GM19452 (cell line): ENCODE data around the gene GALNT2.

Experiments
- ATAC-seq: cut with Tn5 transposase; IDR thresholded peaks from one replicate; pipeline ENCODE4 v1.9.1; 2021; ENCODE audit not compliant: unreplicated experiment

GALNT2 gene

DNA sequence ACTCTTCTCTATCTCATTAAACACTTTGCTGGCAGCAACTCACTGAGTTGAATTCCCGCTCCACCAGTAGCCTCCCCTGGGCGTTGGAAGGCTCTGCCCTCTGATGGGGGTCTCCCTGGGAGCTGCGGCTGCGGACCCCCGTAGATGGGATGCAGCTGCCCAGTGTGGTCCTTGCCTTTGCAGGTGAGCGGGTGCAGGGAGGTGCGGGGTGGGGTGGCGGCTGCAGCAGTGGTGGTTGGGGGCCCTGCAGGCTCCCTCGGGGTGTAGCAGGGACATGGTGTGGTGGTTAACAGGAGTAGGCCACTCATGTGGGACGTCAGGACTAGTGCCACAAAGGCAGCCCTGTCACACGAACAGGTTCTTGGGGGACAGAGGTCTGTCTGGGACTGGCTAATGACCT is 42.0 kb downstream of the GALNT2 start:
- no peak for ATAC-seq

DNA sequence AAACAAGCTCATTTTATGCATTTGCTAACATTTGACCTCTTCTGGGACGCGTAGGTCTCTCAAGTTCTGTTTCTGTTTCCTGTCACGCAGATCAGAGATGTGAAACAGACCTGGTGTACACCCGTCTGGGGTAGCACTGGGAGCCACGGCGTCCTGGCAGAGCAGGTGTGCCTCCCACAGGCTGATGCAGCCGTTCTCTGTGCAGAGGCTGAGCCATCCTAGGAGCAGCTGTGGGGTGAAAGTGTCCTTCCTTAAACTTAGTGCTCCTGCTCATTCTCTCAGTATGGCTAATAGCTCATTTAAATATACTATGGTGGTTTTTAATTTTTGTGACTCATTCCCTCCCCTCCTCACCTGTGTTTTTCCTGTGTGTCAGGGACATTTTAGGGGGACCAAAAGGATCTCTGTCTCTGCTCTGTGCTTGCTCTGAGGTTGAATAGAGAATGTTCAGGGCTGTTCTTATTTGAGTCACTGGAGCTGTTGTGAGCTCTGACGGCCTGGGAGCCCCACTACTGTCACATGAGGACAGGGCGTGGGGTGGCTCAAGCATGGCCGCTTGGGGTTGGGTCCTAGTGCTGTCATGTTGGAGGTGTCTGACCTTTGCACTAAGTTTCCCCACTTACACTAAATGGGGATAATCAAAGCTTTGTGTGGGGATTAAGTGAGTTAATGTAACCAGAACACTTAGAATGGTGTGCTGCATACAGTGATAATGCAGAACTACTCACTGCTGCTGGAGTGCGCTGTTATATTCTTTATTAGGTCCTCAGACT is 43.0 kb downstream of the GALNT2 start:
- peak; percentile 87 for ATAC-seq

DNA sequence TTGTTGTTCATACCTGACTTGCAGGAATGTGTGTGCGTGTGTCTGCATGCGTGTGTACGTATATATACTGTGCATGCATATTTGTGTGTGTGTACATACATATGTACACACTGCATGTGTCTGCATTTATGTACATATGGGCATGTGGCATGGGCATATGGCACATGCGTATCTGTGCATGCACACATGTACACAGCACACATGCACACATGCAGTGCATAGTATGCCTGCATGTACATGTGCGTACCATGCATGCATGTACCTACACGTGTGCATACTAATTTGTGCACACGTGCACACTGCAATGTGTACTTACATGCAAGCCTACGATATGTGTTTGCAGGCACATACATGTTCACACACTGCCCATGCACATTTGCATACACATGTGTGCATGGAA is 43.9 kb downstream of the GALNT2 start:
- no peak for ATAC-seq

DNA sequence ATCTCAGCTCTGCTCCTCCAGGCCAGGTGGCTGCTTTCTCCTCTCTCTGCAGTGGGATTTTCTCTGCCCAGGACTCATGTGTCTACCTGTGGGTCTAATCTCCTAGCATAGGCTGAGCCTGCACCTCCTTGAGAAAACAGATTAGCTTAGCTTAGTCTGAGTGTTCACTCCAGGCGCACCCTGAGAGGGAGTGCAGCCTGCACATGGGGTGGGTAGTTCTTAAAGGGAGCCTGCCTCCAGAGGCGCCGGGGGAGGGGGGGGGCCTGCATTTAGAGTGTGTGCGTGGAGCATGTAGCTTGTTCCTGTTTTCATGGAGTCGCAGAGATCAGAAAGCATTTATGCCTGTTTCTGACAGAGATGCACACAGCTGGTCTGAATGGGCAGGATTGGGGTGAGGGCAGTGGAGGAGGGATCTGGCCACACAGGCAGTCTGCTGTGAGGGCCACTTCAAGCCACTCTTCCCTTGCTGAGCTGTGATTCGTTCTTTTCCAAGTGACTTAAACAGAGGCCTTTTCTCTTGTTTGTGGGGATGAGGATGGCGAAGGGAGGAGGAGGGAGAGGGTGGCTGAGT is 45.2 kb downstream of the GALNT2 start:
- ATAC-seq, result no peak

DNA sequence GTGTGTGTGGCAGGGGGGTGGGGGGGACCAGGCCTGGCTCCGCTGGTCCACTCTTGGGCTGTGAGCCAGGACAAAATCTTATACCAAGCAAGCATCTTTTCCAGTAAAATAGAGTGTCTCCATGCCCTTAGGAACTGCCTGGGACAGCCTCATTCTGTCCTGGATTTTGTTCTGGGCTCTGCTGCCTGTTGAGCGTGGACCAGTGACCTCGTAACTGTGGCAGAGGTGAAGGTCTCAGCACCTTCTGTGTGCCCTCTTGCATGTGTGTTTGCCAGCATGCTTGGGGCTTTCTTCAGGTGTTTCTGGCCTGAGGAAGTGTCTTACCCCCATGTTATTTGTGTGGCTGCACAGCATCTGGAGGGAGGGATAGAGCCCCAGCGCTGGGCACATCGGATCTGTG is 45.7 kb downstream of the GALNT2 start:
- ATAC-seq, result no peak

DNA sequence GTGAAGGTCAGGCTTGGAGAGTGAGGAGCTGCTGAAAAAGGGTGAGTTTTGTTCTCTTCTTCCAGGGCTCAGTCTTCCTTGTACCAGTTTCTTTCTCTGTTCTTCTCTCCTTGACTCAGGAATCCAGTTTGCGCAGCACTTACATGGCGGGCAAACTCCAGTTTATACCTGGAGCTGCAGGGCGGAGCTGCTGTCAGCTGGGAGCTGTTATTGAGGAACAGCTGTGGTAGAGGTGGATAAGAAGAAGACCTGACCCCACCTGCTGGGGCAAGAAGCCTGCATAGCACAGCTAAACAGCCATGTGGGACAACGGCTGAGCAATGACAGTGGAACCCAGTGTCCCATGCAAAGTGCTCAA is 46.2 kb downstream of the GALNT2 start:
- ATAC-seq, result no peak

DNA sequence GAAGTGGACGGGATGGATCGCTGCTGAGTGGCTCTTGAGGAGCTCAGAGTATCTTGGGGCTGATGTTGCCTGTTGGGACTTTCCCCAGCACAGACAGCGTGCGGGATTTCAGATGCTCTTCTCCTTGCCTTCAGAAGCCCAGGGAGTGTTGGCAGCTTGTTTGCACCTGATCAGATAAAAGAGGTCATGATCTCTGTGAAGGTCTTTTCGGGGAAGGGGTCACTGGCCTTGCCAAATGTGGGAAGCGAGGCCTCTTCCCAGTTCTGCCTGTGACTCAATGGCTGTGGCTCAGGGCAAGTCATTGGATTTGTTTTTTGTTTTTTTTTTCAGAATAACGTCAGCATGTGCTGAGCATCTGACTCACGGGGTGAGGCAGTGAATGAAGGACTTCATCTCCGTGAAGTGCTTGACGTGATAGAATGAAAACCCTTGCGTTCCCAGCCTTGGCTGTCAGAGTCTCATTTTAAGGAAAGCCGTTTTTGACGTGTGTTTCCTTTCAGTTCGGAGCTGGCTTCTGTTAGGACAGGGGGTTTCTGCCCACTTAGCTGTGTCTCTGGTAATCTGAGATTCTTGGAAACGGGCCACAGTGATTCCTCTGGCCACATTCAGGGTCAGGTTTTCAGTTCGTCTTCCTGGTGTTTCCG is 46.7 kb downstream of the GALNT2 start:
- ATAC-seq, result no peak

DNA sequence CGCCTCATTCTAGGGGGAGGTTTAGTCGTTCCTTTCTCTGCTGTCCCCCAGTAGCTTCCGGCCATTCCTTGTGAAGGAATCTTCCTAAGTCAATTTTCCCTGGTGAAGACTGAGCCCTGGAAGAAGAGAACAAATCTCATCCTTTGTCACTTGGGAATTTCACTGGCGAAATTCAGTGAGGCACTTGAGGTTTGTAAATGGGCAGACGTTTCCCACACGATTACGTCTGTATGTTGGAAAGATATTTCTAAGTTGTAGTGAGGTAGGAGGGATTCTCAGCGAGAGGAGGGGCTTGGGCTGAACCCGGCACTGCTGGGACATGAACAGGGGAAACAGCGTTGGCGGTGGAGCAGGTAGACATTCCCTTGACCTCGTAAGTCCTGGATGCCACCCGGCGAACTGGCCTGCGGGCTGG is 47.2 kb downstream of the GALNT2 start:
- no peak for ATAC-seq

DNA sequence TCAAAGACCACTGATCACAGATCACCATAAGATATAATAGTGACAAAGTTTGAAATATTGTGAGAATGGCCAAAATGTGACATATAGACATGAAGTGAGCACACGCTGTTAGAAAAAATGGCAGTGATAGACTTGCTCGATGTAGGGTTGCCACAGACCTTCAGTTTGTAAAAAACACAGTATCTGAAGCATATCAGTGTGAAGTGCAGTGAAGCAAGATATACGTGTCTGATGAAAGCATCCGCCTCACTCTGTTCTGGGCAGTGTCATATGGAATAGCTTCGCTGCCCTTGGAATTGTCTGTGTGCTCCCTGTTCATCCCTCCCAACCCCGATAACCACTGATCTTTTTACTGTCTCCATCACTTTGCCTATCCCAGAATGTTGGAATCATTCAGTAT is 50.7 kb downstream of the GALNT2 start:
- ATAC-seq, result no peak

DNA sequence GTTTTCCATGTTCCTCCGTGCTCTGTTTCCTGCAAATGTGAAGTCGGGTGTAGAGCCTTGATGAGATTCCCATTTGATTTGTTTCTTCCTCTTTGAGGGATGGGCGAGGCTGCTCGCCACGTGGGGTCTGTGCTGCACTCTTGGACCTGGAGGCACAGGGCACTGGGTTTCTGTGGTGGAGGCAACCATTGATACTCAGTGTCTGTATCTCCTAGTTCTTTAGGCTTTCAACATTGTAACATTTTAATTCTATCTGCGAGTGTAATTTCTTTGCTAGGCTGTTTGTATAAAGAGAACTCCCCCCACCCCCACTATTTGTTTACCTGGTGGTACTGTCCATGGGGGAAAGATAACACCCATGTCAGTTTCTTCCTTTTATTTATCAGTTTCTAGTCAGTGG is 52.3 kb downstream of the GALNT2 start:
- no peak for ATAC-seq

DNA sequence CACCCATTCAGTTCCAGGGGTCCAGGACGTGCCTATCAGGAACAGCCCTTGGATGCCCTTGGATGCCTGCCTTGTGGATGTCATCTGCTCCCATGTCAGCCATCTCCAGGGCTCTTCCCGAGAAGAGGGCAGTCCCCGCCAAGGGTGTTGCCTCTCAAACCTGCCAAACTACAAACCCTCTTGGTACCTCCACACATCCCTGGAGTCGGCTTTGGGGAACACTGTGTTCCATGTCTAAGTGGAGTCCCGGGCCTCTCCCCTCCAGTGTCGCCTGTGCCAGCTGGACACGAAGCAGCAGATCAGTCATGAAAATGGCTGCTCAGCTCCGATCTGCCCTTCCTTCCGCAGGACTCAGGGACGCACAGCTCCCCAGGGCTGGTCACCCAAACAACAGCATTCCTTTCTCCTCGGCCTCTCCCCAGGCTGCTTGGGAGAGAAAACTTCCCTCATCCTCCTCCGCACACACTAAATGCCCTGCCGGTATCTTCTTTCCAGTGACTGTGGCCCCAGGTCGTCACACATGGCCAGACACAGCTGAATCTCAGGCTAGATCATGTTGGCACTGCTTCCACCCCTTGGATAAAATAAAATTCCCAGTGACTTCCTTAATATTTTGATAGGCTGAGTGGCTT is 53.4 kb downstream of the GALNT2 start:
- no peak for ATAC-seq

DNA sequence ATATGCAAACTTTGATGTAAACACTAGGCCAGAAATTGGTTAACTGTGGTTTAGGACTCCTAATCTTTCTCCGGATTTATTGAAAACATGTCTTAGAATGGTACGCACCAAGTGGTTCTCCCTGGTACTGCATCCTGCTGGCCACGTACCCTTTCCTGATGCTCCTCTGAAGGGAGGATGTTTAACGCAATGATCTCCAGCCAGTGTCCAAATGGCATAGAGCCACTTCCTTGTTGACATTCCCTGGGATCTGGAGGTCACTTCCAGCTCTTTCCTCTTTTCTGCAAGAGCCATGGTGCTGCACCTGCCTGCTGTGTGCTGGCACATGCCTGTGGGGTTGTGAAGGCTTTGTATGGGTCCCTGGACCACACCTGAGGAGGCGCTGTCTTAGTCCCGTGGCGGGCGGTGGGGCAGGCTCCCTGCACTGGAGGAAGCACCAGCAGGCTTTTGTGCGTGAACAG is 53.9 kb downstream of the GALNT2 start:
- ATAC-seq, result no peak

DNA sequence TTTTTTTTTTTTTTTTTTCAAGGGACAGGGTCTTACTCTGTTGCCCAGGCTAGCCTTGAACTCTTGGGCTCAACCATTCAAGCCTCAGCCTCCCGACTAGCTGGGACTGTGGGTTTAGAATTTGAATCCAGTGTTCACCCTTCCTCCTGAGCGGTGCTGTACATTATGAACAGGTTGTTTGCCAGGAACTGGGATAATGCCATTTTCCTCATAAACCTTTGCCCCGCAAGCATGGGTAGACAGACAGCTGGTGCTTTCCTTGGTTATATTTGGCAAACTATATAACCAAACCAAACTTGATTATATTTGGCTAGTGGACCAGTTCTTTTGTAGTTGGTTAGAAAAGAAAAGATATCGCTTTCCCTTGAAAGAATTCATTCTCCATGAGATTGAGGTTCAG is 54.9 kb downstream of the GALNT2 start:
- no peak for ATAC-seq

DNA sequence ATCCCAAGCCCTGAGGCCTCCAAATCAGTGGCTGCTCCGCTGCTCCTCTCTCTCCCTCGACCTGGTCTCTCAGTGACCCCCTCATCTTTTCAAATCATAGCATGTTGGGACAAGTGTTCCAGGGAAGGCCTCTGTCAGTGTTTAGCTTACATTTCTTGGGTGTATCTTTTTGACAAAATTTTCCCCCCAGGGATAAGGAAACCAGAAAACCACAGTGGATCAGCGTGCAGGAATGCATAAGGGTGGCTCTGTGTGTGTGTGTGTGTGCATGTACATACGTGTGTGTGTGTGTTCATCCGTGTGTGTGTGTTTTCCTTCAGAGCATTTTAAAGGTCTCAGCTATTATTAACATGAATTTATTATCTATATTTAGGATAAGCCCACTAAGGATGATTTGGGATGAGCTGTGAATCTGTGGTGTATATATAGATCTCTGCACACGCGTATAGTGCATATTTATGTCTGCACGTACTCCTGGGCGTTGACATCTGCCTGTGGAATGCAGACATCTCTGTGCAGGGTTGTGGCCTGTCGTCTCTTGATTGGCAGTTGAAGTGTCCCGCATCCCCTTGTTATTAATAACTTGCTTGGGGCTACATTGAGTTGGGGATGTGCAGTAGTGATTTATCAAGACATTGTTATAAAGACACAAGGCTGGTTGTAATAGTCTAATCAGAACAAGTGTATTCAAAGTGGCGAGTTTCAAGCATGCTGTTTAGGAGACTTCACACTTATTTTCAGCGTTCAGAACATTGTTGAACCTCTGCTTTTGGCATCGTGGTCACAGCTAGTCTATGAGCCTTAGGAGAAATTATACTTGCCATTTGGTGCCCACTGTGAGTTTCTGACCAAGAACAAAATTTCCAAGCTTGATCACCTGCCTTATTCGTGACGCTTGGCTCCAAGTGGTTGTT is 55.6 kb downstream of the GALNT2 start:
- ATAC-seq, result no peak

DNA sequence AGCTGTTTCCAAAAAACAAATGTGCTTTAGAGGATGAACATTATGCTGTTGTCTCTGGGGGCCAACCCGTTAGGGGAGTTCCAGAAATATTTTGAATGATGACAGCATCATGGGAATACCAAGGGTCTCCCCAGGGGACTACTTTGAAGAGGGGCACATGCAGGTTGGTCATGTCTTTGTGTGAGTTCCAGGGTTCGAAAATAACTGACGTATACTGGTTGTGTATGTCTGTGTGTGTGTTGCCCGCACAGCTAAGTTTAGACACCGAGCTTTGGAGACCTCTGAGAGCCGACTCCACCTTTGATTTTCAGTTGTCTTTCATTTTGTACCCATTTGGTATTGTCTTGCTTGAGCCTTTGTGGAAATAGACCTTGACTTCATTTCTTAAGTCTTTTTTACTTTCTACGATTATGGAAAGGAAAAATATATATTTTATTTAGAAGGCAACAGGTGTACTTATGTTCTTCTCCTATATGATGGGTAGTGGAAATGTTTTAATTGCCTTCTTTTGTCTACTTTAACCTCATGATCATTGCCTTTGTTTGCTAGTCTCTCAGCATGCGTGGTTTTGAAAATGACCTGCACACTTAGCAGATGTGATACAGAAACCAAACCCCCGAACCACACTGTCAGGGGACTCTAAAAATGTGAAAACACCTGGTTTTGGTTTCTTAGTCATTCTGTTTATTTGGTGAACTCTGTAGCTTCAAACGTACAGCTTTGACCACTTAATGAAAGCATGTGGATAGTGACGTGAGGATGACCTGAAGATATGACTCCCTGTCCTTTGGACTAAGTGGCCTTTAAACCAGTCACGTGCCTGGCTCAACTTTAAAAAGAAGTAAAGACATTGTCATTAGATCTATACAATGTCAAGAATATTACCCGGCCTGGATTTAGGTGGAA is 56.5 kb downstream of the GALNT2 start:
- ATAC-seq, result peak; percentile 91

DNA sequence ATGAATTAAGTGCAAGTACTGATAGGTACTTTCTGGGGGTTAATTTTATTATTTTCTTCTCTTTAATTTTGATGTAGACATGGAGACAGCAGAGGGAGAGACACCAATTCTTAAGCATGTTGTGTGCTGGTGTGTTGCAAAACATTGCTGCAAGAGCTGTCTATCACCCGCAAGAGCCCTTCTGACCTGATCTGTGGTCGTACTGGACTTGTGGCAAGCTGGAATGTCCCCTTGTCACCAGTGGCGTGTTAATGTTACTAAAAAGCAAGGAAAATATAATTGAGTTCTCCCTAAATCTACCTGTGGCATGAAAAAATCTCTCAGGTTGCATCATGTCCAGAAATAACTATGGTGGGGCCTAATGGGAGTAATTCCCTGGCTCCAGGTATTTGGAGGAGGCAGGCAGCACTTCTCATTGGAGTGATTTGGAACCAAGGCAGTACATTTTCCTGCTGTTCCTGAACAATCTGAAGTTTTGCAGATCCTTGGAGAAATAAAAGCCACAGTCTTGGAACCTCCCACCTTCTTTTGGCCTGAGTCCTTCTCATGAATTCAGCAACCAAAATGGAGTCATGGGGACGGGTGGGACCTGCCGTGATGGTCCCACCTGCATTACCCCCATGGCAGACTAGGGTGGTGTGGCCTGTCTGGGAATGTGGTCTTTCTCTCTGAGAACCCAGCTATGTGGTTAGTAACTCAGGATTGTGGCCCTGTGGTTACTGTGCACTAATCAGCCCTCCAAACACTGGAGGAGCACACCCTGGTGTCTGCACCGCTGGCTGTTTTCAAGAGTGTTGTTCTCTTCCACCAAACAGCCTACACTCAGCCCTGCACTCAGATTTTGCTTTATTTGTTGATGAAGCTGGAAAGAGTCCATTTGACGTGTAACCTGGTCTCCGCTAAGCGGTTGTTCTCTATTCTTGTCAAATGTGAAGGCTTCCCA is 57.4 kb downstream of the GALNT2 start:
- ATAC-seq, result no peak

DNA sequence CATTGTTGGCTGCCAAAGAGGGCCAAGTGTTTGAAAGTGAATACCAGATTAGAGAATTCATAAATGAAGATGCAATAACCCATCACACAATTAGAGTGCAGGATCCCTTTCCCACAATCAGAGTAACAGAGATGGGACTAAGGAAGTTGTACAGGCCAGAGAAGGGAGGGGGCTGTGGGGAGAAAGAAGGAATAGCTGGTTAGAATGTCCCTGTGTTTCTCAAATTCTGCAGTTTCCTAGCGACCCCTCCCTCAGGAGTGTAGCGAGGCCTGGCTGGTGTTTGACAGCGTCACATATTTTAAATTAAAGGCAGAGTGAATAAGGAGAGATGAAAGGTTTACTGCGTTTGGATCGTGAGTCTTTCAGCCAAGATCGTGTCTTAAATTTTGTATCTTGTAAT is 58.1 kb downstream of the GALNT2 start:
- no peak for ATAC-seq

DNA sequence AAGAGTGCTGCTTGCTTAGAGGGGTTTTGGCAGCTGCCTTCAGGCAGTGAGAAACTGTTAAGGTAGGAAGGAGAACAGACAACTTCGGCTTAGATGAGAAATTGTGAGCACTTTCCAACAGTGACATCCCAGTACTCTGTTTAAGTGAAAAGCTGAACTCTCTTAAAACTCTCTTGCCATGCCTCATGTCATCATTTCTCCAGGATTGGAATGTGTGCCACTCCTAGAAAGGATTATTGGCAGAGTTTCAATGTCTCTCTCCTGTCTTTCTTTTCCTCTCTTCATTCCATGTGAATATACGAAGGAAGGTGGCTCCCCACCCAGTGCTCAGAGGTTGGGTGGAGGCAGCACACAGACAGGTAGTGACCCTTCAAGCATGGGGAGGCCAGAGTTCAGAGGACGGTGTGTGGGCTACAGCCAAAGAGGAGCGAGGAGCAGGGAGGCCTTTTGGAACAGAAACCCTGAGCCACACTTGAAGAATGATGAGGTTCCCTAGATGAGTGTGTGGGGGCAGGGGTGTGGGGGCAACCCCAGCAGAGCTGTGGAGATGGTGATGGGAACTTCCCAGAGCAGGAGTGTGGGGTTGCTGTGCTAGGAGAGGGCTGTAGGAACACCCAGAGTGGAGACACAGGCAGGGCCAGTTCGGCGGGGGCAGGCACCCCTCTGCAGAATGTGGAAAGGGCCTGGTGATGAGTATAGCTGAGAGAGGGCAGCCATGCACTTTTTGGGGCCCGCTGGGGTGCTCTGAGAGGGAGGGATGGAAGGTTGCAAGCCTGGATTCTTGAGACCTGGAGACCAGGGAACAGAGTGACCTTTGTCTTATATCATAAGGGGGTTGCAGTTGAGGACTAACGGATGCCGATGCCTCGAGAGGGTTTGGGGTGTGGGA is 58.8 kb downstream of the GALNT2 start:
- no peak for ATAC-seq
